Measurements from ENCODE around the gene RNPEP. TPM values are rescaled to one million over a fixed set of nuclear protein-coding genes. Genes with fewer than 3 reads are reported as not detected.

The RNPEP gene
- total and polyA plus RNA-seq, 2 of the 8 experiments (the other 6 are each of a cell fraction or from before 2014, with no cell fraction given), result 34.1 to 51.1 TPM

DNA sequence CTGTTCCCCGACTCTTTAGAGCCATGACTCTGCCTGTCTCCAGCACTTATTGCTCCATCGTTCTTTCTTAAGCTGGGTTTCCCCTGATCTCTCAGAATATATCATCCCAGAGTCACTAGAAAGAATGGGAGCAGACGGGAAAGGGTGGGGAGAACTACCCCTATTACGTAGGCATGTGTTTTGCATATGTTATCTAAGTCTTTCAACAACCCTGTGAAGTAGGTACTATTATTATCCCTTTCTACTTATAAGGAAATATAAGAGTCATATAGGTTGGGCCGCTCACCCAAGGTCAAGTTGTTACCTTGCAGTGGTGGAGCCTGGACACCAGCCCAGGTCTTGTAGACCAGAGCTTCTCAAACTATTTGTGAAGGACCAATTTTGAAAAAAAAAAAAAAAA, 66.7 kb downstream of the RNPEP start:
- Histone ChIP-seq H3K56ac (replicated peaks; ENCODE audit: insufficient read length, low read depth, low read length) (no peak overlapping the region), H2AK5ac (ENCODE audit: low read depth, low read length) (no peak overlapping the region; the same call in 1 of the 2 replicates), H4K8ac (ENCODE audit: extremely low read depth, insufficient read depth, low read length) (no peak overlapping the region), H3K4me3 (ENCODE audit: extremely low read depth in 1 of 4, insufficient read depth in 2 of 4, low read depth in 3 of 4, low read length in 4 of 4) (no peak overlapping the region), H2BK12ac (ENCODE audit: low read depth, low read length) (no peak overlapping the region), H3K79me1 (ENCODE audit: low read depth, low read length) (no peaks in the 10 kb centered on the region), H3K14ac (ENCODE audit: insufficient read length) (no peak overlapping the region), H4K5ac (ENCODE audit: insufficient read length, low read depth, low read length) (no peak overlapping the region), H4K20me1 (replicated peaks in 1 of 2; ENCODE audit: control insufficient read depth in 1 of 2, insufficient read depth in 2 of 2, low read length in 2 of 2) (no peaks in the 10 kb centered on the region), H3K36me3 (ENCODE audit: control insufficient read depth in 2 of 4, insufficient read depth in 4 of 4, low read length in 3 of 4) (no peaks in the 10 kb centered on the region), H3K27ac (ENCODE audit: low read depth, low read length) (no peak overlapping the region), H3K23me2 (ENCODE audit: low read depth, low read length) (no peaks in the 10 kb centered on the region), H2AFZ (ENCODE audit: low read length) (no peak overlapping the region), H3K23ac (ENCODE audit: insufficient read length) (no peak overlapping the region), H3K9me3 (ENCODE audit: insufficient read depth in 2 of 2, low read depth in 1 of 2, low read length in 1 of 2) (no peaks in the 10 kb centered on the region), H3K4me1 (replicated peaks in 1 of 4; ENCODE audit: control insufficient read depth in 3 of 4, insufficient read depth in 4 of 4, low read length in 3 of 4) (no peaks in the 10 kb centered on the region), H3K79me2 (ENCODE audit: control insufficient read depth in 1 of 2, insufficient read depth in 2 of 2, low read length in 2 of 2) (no peaks in the 10 kb centered on the region), H2BK15ac (ENCODE audit: low read length) (no peak overlapping the region), H2BK5ac (ENCODE audit: low read depth, low read length) (no peak overlapping the region), H2BK20ac (ENCODE audit: low read length) (no peak overlapping the region), H3K9ac (replicated peaks in 1 of 4; ENCODE audit: extremely low read depth in 1 of 4, low read depth in 3 of 4, low read length in 3 of 4) (no peak overlapping the region), H3K4me2 (ENCODE audit: insufficient read depth in 1 of 2, low read depth in 2 of 2, low read length in 2 of 2) (no peak overlapping the region), H3K18ac (ENCODE audit: extremely low read depth, low read length) (no peak overlapping the region), H3K27me3 (replicated peaks in 1 of 4; ENCODE audit: control insufficient read depth in 3 of 4, extremely low read depth in 1 of 4, insufficient read depth in 3 of 4, low read length in 3 of 4) (no peaks in the 10 kb centered on the region), H3K4ac (replicated peaks; ENCODE audit: insufficient read length, low read depth, low read length) (no peak overlapping the region), H2BK120ac (replicated peaks; ENCODE audit: low read depth, low read length) (no peak overlapping the region), H4K91ac (replicated peaks; ENCODE audit: insufficient read length, low read length) (no peak overlapping the region)
- TF ChIP-seq, protein P1, sequence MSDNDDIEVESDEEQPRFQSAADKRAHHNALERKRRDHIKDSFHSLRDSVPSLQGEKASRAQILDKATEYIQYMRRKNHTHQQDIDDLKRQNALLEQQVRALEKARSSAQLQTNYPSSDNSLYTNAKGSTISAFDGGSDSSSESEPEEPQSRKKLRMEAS (IDR thresholded peaks at IDR 0.05), result no peak
- TF ChIP-seq POLR2AphosphoS5 (IDR thresholded peaks at IDR 0.05; ENCODE audit: low read depth, low read length), result no peak
- no peak for TF ChIP-seq SP1 (IDR thresholded peaks at IDR 0.05; ENCODE audit: low read depth, low read length)
- no peak for TF ChIP-seq PHF8 (conservative IDR thresholded peaks at IDR 0.05; ENCODE audit: low read depth, low read length)
- no peak for TF ChIP-seq CTBP2 (IDR thresholded peaks at IDR 0.05; ENCODE audit: borderline replicate concordance, insufficient read depth, insufficient read length, low read length)
- no peak for TF ChIP-seq CREB1 (IDR thresholded peaks at IDR 0.05)
- ChIA-PET POLR2A (ENCODE audit: partially characterized antibody) (interaction anchor here (1.7 kb wide), 1 partner anchor 39 kb away, joined by 5 read pairs; the partner anchor contains the start of gene ELF3), CTCF (ENCODE audit: partially characterized antibody) (interaction anchor here (0.7 to 1.3 kb wide), 4 partner anchors 10 to 86 kb away, joined by 3 to 5 read pairs (median 4); no protein-coding TSS in a partner anchor)
- WGBS, 2 experiments (ENCODE audit: extremely low coverage in 1 of 2, insufficient coverage in 1 of 2, insufficient read length in 1 of 2, insufficient replicate concordance in 2 of 2, low coverage in 1 of 2, low lambda C conversion rate in 2 of 2, missing lambda C conversion rate in 1 of 2), result 88% methylated on average over 5 of the region's 5 CpGs; no CpG with 5 or more reads in 1 of the 2 experiments
- FAIRE-seq (no peak), DNase-seq (ENCODE audit: low read depth in 1 of 2, low spot score in 2 of 2) (no peak)
